GM19239 (cell line): ENCODE data around the gene PLEKHA6.

Source experiments
- DNase-seq: peaks from one replicate; pipeline ENCODE4 v3.0.0; 2011; ENCODE audit warnings: low spot score; ENCODE audit not compliant: insufficient read length
- FAIRE-seq: peaks from 2 replicates; lab custom pipeline; 2011; peaks lifted over from hg19 to GRCh38; lab: Jason Lieb, UNC

PLEKHA6 gene

GRCh38 chr1:204268101-204268500 is 91.6 kb downstream of the PLEKHA6 start:
- FAIRE-seq: no peak
- no peak for DNase-seq

- FAIRE-seq (no peak), DNase-seq (no peak)
Measured at GRCh38 chr1:204267191-204267601, 92.5 kb downstream of the PLEKHA6 start.

DNA sequence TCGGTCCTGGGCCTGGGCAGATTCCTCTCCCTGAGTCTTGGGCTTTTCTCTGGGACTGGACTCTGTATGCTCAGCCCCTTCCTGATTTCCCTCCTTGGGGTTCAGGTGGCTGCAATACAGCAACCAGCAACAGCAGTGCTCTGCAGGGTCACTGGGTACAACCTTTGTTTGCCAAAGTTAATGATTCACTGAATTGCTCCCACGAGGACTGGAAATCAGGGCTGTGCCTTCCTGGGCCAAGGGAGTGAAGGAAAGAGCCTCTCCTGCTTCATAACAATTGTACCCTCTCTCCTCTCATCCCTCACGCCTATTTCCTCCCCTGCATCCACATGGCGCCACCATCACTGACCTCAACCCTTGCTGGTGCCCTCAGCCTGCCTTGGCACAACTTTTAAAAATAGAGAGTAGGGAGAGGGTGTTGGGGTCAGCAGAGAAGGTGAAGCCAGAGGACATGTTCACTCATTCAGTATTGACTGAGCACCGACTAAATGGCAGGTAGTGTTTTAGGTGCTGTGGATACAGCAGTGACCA is 93.2 kb downstream of the PLEKHA6 start:
- FAIRE-seq: no peak

DNA sequence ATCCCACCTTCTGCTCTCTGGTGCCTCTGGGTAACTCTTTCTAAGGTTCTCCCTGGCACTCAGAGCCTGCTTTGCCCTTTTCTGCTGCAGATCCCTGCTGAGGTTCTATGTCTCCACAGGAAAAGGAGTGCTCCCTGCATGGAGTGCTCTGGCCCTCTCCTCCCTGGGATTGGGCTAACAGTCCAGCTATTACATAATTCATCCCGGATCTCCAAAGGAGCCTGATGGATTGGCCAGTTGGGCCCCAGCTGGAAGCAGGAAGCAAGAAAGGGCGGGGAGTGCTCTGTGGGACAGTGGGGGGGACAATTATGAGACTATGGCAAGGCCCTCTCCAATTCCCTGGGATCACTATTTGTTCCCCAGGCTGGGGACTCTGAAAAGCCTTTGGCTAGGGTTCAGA is 94.1 kb downstream of the PLEKHA6 start:
- FAIRE-seq (no peak), DNase-seq (no peak)

More for the DNA sequence above, 93.2 kb downstream of the PLEKHA6 start:
- no peak for DNase-seq

DNA sequence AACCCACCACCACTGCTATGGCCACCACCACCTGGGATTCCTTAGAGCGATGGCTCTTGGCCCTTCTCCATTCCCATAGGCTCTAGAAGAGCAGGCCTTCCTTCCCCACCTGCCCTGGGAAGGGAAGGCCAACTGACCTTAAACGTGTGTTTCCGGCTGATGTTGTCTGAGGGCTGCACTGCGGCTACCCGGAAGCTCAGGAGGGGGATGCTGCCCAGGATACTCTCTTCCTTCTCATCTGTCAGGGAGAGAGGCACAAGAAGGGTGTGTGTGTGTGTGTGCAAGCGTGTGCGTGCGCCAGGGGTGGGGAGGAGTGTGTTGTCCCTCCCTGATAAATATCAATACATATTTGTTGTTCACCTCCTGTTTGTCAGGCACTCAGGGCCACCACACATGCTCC is 94.9 kb downstream of the PLEKHA6 start:
- FAIRE-seq (no peak), DNase-seq (no peak)

- FAIRE-seq: no peak
- no peak for DNase-seq
Measured at GRCh38 chr1:204263254-204263910, 96.3 kb downstream of the PLEKHA6 start.

GRCh38 chr1:204262506-204263253 is 97.0 kb downstream of the PLEKHA6 start:
- DNase-seq (no peak), FAIRE-seq (no peak)

- FAIRE-seq (no peak), DNase-seq (no peak)
Measured at GRCh38 chr1:204261746-204262505, 97.8 kb downstream of the PLEKHA6 start.

DNA sequence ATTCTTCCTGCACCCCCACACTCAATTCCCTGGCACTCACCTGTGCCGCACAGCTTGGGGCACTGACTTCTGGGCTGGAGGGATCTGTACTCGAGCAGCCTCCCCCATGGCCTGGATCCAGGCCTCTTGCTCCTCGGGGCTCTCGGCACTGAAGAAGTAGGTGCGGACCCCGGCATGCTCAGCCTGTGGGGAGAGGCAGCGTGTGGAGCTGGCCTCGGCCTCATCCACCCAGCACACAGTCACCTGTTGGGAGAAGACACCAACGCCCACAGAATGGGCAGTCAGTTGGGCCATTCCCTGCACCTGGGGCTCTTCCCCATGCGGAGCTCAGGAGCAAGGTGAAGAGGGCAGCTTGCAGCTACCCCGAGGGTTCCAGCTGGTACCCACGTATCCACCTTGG is 98.5 kb downstream of the PLEKHA6 start:
- DNase-seq (no peak), FAIRE-seq (no peak)

DNA sequence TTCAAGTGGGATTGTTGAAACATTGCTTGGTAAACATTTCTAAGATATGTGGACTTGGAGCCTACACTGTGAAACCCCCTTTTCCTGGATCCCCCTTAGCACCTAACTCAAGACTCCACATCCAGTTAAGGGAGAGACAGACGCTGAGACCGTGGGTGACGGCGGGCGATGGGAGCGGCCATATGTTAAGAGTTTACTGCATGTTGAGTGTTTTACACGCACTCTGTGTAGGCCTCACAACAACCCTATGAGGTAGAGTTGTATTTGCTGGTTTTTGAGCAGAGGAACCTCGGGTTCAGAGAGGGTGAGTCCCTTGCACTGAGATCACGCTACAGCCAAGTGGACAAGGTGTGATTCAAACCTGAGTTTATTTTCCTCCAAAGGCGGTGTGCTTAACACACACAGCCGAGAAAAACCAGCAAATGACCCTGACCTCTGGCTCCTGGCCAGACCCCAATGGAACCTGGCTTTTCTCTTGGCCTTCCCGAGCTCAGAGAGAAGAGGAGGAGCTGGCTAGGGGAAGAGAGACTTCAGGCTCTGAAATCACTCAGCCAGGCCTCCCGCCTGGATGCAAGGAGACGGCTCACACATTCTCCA is 99.0 kb downstream of the PLEKHA6 start:
- DNase-seq (no peak), FAIRE-seq (no peak)

DNA sequence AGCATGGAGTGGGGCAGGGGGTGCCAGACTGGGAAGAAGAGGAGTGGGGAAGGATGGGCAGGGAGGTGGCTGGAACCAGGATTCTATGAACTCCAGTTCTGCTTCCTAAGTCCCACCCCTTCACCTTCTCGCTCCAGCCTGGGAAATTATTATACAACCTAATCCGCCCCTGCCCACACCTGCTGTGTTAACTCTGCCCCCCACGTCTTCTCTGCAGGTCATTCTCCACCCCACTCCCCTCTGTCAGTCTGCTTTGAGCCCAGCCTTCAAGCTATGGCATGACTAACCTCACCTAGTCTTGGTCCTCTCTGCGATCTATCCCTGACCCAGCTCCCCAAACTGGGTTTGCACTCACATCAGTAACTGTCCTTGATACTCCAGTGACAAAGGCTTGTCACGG is 99.9 kb downstream of the PLEKHA6 start:
- DNase-seq (no peak), FAIRE-seq (no peak)

GRCh38 chr1:204259196-204259595 is 100.5 kb downstream of the PLEKHA6 start:
- FAIRE-seq: no peak

DNA sequence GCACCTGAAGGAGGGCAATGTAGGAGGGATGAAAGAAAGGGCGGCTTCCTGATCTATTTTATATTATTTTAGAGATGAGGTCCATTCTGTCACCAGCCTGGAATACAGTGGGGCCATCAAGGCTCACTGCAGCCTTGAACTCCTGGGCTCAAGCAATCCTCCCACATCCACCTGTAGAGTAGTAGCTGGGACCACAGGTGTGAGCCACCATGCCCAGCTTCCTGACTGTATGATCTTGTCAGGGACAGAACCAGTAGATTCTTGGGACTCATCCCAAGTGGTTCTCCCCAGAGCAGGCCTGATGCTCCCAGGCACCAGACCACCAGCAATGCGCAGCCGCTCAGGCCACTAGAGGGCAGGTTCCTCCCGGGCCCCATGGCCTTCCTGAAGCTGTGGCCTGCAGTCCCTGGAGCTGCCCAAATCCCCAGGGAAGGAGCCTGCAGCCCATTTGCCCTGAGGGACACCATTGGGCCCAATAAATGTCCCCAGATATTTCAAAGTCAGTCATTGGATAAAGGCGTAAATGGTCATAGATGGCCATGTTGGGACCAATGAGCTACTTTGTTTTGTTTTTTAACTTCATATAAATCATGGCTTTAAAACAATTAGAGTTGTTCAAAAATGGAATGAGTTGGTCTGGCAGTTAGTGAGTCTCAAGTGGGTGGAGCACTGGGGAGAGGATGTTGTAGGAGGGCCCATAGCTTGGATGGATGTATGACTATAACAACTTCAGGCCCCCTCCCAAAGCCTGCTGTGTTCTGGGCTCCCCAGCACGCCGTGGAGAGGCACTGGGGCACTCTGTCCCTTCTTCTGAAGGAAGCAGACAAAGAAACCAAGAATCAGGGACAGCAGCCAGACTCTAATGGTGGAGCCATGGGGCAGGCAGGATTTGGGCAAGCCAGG is 101.3 kb downstream of the PLEKHA6 start:
- DNase-seq: peak; percentile 36
- FAIRE-seq: no peak

More at GRCh38 chr1:204259196-204259595, 100.5 kb downstream of the PLEKHA6 start:
- no peak for DNase-seq

DNA sequence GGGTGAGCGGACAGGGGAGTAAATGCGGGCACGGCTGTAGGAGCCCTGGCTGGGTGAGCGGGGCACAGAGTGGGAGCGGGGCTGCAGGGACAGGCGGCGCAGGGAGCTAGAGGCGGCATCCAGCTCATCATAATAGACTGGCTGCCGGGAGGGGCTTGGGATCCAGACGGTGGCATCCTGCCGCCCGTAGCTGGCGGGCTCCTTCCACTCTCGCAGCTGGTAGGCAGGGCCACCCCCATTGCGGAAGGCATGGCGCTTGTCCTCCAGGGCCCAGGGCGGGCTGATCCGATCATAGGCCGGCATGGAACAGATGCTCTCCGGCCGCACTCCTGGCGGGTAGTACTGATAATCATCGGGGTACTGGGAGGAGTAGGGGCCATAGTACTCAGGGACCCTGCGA is 102.3 kb downstream of the PLEKHA6 start:
- DNase-seq (no peak), FAIRE-seq (no peak)

DNA sequence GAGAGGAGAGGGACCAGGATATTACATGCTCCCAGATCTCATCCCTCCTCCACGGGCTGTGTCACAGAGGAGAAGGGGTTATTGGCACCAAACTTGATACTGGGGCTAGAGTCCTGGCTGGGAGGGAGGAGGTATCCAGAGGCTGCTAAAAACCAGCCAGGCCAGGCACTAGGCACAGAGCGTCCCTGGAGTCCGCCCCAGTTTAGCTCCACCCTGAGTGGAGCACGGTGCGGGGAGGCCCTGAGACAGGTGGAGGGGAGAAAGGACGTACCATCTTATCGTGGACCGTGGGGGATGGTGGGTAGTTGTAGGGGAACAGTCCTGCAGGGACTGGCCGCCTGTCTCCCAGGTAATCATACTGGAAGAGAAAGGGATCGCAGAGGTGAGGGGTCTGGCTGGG is 103.2 kb downstream of the PLEKHA6 start:
- FAIRE-seq (no peak), DNase-seq (no peak)

- FAIRE-seq (no peak), DNase-seq (no peak)
Measured at GRCh38 chr1:204255966-204256365, 103.8 kb downstream of the PLEKHA6 start.

- DNase-seq (no peak), FAIRE-seq (no peak)
Measured at GRCh38 chr1:204255225-204255624, 104.5 kb downstream of the PLEKHA6 start.

DNA sequence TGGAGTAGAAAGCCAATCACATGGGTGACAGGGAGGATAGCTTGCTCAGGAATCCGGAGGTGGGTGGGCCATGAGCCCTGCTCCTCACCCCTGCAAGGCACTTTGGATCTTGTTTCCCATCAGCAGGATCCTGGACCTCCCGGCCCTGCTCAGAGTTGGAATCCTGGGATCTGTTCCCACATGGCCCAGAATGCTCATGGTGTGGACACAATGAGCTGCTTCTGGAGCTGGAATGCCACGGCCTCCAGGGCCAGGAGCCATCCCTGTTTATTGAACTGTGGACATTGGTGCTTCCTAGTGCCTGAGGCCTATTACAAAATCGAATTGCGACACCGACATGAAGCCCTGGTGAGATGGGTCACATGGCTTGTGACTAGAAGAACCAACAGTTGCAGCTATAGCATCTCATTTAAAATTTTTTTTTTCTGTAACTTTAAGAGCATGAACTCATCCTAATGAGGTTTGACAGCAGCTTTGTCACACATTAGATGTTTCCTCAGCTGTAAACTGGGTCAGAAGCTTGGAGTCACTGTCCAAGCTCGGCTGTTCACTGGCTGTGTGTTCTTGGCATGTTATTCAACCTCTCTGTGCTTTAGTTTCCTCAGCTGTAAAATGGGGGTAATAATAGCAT is 105.6 kb downstream of the PLEKHA6 start:
- DNase-seq (no peak), FAIRE-seq (no peak)
